Stimulated activated CD4-positive, alpha-beta T cell treated with anti-CD3 and anti-CD28 coated beads, Interleukin-12 subunit alpha, Interleukin-12 subunit beta, amount 100 ng/mL, for 4 hours (primary cell): ENCODE results near the gene ATP5F1D.

ENCODE experiments used
- DNase-seq: peaks from one replicate; pipeline ENCODE4 v3.0.0-alpha.2; 2020

ATP5F1D gene

DNA sequence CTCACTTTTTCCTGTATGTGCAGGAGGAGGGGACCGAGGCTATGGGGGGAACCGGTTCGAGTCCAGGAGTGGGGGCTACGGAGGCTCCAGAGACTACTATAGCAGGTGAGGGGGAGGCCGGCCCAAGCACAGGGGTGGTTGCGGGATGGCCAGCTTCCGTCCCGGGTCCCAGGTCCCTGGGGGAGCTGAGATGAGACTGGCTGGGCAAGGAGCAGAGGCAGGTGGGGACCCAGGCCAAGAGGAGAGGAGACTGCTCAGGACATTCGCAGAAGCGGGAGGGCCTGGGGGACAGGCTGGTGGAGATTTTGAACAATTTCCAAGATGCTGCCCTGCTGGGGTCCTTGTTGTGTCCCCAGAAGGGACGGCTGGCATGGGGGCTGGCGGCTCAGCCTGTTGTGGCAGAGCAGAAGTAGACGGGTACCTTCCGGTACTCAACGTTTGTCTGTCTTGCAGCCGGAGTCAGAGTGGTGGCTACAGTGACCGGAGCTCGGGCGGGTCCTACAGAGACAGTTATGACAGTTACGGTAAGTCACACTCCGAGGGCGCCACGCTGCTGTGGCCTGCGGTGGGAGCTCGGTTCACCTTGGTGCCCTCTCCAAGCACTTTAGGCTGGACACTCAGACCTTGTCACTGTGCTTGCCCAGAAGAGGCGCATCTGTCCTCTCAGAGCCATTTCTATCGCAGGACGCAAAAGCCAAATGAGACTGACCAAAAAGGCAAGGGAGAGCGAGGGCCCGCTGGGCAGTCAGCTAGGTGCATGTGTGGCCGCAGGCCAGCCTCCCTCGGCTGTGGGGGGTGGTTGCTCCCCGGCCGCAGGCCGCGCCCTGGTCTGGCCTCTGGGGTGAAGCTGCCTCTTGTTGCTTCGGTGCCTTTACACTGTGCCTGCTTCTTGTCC is 30.2 kb downstream of the ATP5F1D start:
- no peak for DNase-seq

DNA sequence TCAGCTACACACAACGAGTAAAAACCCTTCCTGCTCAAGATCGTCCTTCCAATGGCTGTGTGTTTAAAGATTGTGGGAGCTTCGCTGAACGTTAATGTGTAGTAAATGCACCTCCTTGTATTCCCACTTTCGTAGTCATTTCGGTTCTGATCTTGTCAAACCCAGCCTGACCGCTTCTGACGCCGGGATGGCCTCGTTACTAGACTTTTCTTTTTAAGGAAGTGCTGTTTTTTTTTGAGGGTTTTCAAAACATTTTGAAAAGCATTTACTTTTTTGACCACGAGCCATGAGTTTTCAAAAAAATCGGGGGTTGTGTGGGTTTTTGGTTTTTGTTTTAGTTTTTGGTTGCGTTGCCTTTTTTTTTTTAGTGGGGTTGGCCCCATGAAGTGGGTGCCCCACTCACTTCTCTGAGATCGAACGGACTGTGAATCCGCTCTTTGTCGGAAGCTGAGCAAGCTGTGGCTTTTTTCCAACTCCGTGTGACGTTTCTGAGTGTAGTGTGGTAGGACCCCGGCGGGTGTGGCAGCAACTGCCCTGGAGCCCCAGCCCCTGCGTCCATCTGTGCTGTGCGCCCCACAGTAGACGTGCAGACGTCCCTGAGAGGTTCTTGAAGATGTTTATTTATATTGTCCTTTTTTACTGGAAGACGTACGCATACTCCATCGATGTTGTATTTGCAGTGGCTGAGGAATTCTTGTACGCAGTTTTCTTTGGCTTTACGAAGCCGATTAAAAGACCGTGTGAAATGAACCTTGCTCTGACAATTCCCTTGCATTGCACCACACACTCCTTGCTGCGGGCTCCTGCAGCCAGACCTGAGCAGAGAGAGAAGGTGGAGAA is 31.1 kb downstream of the ATP5F1D start:
- no peak for DNase-seq

DNA sequence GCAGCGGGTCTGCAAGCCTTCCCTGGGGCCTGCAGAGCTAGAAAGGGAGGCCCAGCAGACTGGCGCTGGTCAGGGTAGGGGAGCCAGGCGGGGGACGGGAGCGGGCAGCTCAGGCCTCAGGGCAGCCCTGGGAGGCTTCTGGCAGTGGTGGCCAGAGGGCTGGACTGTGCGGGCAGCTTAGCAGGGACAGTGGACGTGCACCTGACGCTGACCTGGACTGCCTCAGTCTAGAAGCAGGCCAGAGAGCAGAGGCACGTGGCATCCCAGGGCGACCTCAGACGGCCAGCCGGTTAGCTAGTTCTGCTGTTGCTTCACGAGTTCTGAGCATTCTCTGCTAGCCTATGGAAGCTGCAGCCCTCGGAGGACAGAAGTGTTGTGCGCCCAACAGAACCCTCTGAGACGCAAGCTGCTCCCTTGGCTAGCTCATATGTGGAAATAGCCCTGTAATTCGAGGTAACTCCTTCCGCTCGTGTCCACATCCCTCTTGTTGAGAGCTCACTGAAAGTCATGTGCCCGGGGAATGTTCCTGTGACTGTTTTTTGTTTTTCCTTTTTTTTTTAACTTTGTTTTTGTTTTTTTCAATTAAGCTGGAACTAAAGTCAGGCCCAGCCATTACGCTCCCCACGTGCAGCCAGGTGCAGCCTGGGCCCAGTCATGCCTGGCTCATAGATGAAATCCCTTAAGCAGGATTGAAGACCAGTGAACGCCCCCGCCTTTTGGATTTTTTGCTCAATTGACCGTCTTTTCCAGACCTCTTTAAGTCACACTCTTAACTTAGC is 31.9 kb downstream of the ATP5F1D start:
- no peak for DNase-seq

DNA sequence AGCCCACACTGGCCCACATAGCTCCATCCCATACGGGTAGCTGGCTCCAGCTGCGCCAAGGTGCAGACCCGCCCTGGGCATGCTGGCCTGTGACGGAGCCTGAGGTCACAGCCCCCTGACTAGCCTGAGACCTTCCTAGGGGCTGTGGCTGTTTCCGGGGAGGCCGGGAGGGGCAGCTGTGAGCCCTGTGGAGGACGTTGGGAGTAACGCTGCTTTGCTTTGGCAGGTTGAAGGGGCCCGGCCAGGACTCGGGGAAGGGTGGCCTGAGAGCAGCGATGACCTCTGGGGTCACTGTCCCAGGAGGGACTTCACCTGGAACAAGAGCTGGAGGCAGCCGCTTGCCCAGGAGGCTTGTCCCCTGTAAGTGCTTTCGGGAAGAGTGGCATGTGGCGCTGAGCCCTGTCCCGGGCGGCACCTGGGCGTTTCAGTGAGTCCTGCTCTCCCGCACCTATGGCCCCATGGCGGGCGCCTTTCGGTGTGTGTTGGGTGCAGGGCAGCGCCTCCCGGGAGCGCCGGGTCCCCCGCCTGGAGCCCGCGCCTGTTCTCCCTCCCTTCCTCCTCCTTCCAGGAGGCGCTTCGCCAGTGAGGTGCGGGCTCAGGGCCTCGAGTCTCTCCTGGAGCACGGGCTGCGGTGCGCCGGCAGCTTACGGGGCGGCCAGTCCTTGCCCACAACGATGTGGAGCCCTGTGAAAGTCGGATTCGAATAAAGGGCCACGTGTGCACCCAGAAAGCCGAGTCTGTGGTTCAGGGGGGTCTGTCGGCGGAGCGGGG is 32.7 kb downstream of the ATP5F1D start:
- no peak for DNase-seq

DNA sequence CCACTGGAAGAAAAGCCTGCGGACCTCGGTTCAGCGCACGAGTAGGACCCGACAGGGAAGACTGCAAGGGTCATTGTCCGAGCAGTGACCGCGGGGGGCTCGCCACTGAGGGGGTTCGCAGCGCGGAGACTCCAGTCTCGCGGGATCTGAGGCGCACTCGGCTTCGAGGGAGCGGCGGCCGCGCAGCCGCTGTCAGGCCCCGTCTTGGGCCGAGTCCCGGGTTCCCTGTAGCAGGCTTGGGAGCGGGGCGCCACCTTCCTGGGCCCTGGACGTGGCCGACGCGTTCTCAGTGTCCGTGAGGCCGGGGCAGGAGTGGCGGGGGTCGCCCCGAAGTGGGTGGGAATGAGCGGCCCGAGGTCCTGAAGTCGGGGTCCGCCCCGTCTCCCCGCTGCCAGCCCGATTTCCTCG is 33.3 kb downstream of the ATP5F1D start:
- DNase-seq: no peak

DNA sequence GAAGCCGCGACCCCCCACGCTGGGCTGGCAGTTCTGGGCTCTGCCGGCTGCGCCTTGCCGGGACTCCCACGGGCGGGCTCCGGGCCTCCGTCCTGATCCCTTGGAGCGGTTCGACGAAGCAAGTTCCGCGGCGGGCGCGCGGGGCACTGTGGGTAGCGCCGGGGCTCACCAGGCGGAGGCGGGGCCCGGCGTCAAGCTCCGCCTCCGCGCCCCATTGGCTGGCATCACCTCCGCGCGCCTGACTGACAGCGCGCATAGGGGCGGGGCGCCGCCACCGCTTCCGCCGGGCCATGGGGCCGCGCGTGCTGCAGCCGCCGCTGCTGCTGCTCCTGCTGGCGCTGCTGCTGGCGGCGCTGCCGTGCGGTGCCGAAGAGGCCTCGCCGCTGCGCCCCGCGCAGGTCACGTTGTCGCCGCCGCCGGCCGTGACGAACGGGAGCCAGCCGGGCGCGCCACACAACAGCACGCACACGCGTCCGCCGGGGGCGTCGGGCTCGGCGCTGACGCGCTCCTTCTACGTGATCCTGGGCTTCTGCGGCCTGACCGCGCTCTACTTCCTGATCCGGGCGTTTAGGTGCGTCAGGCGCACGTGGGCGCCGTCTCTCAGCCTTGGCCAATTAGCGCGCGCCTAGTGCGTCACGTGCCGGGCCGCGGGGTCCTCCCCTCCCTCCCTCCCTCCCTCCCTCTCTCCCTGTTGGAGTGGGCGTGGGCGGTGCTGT is 33.9 kb downstream of the ATP5F1D start, which contains the start of gene FAM174C:
FAM174C (plus strand) TSS at position 271 of the 716 bp plus-strand sequence; CDS start at position 291, 20 bp downstream.
- peak; percentile 97 for DNase-seq

DNA sequence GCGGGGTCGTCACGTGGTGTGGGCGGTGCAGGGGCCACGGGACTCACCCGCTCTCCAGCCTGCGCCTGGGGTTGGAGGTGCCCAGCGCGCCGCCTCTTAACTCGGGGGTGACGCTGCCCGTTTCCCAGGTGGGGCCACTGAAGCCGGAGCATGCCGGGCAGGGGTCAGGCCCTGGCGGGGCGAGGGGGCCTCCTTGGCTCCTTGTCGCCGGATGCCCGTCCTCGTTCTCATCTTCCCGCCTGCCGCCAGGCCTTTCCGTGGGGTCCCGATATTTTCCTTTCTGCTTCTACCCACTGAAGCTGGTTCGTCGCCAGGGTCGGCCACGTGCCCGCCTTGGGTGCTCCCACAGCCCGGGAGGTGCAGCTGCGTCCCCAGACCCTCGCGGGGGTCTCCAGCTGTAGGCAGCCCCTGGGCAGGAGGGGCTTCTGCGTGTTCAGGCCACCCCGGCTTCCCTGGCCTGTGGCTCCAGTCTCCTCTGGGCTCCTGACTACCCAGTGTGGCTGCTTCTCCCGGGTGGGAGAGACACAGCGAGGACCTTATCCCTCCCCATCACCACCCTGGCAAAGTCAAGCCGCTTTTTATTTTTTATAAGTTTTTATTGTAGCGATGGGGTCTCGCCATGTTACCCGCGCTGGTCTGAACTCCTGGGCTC is 34.6 kb downstream of the ATP5F1D start:
- DNase-seq: no peak

DNA sequence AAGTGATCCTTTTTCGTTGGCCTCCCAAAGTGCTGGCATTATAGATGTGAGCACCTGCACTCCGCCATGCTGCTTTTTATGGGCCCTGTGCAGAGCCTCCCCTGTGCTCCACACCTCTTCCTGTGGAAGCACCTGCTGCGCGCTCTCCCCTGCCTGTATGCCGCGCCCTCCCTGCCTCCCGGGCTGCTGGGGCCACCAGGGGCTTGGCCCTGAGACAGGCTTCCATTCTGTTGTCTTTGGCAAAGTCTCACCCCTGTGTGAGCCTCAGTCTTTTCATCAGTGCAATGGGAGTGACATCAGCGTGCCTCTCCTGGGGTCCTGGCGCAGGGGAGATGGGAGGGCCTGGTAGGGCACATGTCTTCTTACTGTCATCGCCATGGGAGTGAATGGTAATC is 35.1 kb downstream of the ATP5F1D start:
- no peak for DNase-seq

DNA sequence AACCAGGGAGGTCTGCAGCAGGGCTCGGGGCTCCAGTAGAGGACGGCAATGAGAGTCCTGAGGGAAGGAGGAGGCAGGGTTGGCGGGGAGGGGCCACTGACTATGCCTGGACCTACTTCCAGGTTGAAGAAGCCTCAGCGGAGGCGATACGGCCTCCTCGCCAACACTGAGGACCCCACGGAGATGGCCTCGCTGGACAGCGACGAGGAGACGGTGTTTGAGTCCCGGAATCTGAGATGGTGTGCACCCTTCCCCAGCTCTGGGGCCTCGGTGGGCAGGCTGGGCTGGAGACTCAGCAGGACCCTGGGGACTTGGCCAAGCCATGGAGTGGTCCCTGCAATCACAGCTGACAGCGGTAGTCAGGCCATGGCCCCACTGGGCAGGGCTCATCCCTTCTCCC is 35.5 kb downstream of the ATP5F1D start:
- DNase-seq: no peak

DNA sequence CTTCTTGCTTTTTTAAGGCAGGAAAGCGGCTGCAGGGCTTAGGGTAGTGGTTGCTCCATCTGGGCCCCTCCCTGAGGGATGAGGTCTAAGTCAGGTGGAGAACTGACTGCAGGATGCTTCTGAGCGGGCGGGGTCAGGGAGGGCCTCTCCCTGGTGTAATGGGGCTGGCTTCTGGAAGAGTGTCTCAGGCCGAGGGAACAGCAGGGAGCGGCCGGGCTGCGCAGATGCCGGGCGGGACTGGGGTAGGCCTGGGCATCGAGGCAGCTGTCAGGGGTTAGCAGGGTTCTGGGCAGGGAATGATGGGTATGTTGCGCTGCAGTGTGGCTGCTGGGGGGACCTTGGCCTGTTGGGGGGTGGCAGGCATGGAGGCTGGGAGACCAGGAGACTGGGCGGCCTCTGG is 36.5 kb downstream of the ATP5F1D start:
- no peak for DNase-seq

DNA sequence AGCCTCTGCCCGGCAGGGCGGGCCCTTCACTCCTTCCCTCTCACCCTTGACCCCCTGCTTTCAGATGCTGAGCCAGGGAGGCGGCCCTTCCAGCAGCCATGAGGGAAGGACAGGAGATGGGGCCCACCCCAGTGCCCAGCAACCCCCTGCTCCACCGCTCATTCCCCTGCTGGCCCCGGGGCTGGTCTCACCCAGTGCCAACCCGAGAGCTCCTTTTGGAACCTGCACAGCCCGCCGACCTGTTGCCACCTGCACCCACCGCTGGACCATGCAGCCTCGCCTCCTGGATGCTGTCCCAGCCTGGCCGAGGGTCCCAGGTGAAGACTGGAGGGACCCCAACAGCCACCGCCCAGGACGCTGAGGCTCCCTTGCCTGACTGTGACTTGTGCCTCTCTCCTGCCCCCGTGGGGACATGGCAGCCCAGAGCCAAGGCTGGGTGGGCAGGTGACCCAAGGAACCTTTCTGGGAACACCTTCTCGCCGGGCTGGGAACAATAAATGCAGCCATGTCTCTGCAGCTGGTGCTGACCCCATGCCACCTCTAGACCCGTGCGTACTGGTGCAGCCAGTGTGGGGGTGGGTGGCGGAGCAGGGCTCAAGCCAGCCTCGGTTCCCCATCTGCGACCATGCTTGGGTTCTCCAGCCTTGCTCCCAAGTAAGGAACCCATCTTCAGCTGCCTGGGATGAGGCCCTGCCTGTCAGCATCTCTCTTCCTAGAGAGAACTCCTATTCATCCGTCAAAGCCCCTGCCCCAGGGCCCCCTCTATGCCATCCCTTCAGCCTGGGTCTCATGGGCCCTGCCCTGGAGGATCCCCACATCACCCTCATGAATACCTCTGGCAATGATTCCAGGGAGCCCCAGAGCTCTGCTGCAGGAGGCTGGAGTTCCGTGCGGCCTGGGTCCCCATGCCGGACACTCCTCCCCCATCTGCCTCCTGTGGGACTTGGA is 37.4 kb downstream of the ATP5F1D start:
- no peak for DNase-seq

DNA sequence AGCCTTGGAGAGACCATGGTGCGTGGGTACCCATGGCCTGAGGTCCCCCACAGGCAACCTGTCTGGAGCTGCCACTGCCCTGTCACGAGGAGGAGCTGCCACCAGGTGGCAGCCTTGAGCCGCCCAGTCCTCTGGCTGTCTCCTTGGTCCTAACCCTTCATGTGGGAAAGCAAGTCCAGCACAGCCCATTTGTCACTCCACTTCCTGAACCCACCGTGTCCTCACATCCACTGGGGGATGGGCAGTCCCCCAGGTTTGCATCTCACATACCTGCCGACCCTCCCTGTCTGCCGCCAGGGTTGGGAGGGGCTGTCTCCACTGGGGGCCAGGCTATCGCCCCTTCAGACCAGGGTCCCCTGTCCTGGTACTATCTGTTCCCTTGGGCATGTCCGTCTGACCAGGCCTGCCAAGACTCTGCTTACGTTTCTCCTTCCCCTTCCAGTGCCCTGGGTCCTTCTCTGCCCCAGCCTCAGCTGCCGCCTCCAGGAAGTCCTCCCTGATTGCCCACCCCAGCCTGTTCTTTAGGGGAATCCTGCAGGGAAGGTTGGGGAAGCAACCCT is 38.3 kb downstream of the ATP5F1D start:
- peak; percentile 76 for DNase-seq

DNA sequence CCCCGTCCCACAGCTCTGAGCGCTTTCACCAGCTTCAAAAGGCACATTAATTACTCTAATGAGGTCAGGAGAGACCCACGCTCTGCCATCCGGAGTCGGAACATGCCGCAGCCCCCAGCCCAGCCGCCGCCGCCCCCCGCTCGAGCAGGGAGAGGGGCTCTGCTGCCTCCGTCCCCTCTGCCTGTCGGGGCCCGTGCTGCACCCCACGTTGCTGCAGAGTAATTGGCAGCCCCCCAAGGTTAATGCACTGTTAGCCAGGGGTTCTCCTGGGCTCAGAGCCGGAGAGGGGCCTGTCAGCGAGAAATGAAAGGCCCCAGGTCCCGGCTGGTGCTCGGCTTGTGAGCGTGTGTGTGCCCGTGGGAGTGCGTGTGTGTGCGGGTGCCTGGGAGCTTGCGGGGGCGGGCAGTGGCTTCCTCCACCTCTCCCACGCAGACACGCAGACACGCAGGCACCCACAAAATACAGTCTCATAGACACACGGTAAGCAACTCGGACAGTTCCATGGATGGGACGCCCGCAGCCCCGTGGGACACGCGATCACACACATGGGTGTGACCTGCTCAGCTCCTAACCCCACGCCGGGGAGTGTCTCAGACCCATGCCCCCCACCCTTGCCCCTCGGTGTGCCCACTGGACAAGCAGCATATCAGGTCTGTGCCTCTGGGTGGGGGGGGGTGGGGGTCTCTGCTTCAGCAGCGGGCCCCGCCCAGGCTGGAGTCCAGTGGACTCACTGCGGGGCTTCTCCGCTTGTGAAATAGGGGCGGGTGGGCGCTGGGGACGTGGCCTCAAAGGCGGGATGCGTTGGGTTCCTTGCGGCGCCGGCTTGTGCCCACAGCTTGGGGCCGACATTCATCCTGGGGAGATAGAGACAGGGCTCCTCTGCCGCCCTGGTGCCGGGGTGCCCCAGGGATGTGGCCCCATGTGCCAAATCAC is 39.4 kb downstream of the ATP5F1D start:
- DNase-seq: no peak

DNA sequence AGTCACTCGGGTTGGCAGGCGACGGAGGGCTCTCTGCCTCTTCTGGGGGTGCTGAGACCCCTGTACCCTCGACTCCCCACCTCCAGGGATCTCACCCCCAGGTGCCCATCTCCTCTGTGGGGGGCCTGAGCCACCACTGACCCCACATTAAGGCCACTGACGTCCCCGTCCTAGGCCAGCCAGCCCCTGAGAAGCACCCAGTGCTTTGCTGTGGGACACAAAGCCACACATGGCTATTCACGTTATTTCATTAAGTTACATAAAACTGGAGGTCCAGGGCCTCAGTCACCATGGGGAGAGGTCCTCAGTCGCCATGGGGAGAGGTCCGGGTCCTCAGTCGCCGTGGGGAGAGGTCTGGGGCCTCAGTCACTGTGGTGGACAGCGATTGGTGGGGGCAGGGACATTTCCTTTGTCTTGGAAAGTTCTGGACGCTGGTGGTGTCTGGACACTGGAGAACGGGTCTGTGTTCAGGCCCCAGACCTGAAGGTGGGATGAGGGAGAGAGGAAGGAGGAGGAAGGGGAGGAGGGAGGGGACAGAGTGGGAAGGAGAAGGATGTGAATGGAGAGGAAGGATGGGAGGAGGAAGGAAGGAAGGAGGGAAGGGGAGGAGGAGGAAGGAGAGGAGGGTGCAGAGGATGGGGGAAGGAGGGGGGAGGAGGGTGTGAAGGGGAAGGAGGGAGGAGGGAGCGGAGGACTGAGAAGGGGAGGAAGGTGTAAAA is 40.2 kb downstream of the ATP5F1D start:
- DNase-seq: no peak

DNA sequence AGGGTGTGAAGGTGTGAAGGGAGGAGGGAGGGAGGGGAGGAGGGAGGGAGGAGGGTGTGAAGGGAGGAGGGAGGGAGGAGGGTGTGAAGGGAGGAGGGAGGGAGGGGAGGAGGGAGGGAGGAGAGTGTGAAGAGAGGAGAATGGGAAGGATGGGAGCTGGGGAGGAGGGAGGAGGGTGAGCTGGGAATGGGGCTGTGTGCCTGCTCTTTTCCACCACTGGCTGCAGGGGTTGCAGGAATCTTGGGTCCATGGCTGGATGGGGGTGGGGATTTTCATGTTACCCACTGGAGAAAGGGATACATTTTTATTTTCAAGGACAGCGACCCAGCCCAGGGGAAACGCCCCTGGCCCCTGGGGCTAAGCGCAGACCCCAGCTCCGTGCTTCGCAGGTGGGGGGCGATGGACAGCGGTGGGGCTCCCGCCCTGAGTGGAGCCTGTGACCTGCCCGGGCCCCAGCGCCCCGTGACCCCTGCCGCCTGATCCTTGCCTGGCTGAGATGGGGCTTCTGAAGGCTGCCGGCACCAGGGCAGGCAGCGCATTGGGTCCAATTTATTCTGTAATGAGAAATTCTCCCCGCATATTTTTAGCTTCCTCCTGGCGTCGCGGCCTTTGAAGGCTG is 41.1 kb downstream of the ATP5F1D start:
- DNase-seq: no peak

DNA sequence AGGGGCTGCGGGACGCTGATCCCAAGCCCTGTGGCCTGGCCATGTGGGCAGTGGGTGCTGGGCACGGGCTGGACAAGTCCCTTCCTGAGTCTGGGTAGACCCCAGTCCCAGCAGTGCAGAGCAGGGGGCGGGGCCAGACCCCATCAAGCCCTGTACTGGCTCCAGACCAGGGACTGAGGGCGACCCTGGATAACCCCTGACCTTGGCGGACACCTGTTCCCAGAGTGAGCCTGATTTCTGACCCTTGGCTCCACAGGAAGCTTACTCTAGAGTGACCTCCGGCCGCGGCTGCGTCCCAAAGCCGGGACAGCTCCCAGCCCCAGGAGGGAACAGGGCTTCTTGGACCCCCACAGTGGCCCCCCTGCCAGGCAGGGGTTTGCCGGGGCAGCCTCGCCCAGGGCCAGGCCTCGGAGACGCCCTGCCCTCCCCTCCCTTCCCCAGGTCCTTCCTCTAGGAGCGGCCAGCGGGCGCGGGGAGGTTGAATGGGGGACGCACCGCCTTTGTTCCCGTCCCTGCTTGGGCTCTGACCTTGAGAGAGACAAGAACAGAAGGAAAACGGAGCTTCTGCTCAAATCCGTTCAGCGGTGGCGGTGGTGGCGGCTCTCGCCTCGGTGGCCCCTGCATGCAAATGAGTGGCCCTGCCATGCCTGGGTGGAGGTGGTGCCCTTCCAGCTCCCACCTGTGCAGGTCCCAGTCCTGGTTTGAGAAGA is 41.8 kb downstream of the ATP5F1D start:
- no peak for DNase-seq

DNA sequence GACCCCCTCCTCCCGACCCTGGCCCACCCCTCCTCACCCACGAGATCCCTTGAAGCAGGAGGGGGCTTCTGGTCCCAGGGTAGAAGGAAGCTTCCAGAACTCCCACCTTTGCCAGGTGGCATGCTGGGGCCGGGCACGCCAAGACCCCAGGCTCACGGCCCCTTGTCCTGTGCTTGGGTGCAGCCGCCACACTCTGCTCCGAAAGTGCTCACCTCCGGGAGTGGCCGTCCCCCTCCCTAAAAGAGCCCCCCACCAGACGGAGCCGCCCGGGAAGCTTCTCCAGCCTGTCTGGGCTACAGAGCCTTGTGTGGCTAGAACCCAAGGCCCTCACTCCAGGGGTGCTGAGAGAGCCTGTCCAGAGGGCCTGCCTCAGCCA is 42.4 kb downstream of the ATP5F1D start:
- DNase-seq: no peak
